DMS 273 (cell line): ENCODE results near the gene FYN.
"Not testable (repeated sequence)": the region's sequence is repeated elsewhere in the genome, so short reads cannot be mapped to it uniquely, and the experiment has no call there.

Source experiments
- DNase-seq: peaks from one replicate; lab custom pipeline; 2025; ENCODE audit not compliant: unreplicated experiment; lab: John Stamatoyannopoulos, UW

The FYN gene

GRCh38 chr6:111835398-111835797, 37.9 kb downstream of the FYN start:
- not testable (repeated sequence) for DNase-seq

GRCh38 chr6:111834356-111834755, 38.9 kb downstream of the FYN start:
- DNase-seq, result no peak

- DNase-seq, result no peak
These were observed 40.3 kb downstream of the FYN start for GRCh38 chr6:111832833-111833418.

GRCh38 chr6:111831408-111831807, 41.8 kb downstream of the FYN start:
- DNase-seq, result no peak

- no peak for DNase-seq
These were observed 43.3 kb downstream of the FYN start for GRCh38 chr6:111829998-111830397.

- no peak for DNase-seq
These were observed 43.7 kb downstream of the FYN start for GRCh38 chr6:111829581-111829980.

GRCh38 chr6:111828809-111829208, 44.4 kb downstream of the FYN start:
- DNase-seq, result no peak

- DNase-seq, result no peak
These were observed 47.7 kb downstream of the FYN start for GRCh38 chr6:111825439-111826086.

GRCh38 chr6:111824608-111825337, 48.5 kb downstream of the FYN start:
- DNase-seq, result no peak

- DNase-seq, result no peak
These were observed 49.2 kb downstream of the FYN start for GRCh38 chr6:111823831-111824607.

- DNase-seq, result no peak
These were observed 50.2 kb downstream of the FYN start for GRCh38 chr6:111823012-111823411.

GRCh38 chr6:111819458-111819857, 53.8 kb downstream of the FYN start:
- no peak for DNase-seq

- DNase-seq, result no peak
These were observed 54.6 kb downstream of the FYN start for GRCh38 chr6:111818539-111819226.

GRCh38 chr6:111817451-111818120, 55.7 kb downstream of the FYN start:
- peak; percentile 42 for DNase-seq

GRCh38 chr6:111813677-111814310, 59.5 kb downstream of the FYN start:
- DNase-seq, result peak; percentile 7

- no peak for DNase-seq
These were observed 60.0 kb downstream of the FYN start for GRCh38 chr6:111813237-111813636.

- peak; percentile 89 for DNase-seq
These were observed 60.9 kb downstream of the FYN start for GRCh38 chr6:111812060-111813038.

- DNase-seq, result peak; percentile 36
These were observed 62.7 kb downstream of the FYN start for GRCh38 chr6:111810294-111811131.
